K562 (cell line): Measurements from ENCODE around the gene SYNGR3. TPM values are rescaled to one million over a fixed set of nuclear protein-coding genes. Genes with fewer than 3 reads are reported as not detected.
A peak's percentile ranks its signal among the peaks of the same experiment; 100 is the strongest.

Experiments used
- CEBPB ChIP-seq: fragments of 450-650 bp; IDR thresholded peaks from 2 replicates; pipeline ENCODE4 v1.6.1; 2016; ENCODE audit warnings: missing genetic modification characterization, missing compliant biosample characterization
- CXXC5 ChIP-seq: fragments of 250-450 bp; sonication (Bioruptor Pico); IDR thresholded peaks from 2 replicates; pipeline ENCODE4 v1.8.0; 2022; ENCODE audit warnings: inconsistent platforms, mild to moderate bottlenecking, moderate library complexity
- ETS2 ChIP-seq: IDR thresholded peaks from 2 replicates; pipeline ENCODE4 v1.6.1; 2016; ENCODE audit warnings: borderline replicate concordance, missing genetic modification characterization, mild to moderate bottlenecking, moderate library complexity, missing compliant biosample characterization; ENCODE audit not compliant: poor library complexity, severe bottlenecking
- FOXP4 ChIP-seq: sonication (generic); formaldehyde crosslinking; IDR thresholded peaks from 2 replicates; pipeline ENCODE4 v1.8.0; 2022; ENCODE audit warnings: mild to moderate bottlenecking, missing genetic modification reagents, borderline replicate concordance
- MNT ChIP-seq, 2 experiments: fragments of 450-650 bp; conservative IDR thresholded peaks; 2 replicates each; pipeline ENCODE4 v1.6.1; 2017; ENCODE audit warnings: mild to moderate bottlenecking in 2 of 2, moderate library complexity in 2 of 2
- POLR2AphosphoS5 ChIP-seq: IDR thresholded peaks from 2 replicates; pipeline ENCODE4 v1.6.1; 2011; ENCODE audit warnings: mild to moderate bottlenecking, low read depth, low read length, moderate library complexity; ENCODE audit not compliant: control insufficient read depth, insufficient read depth
- RBFOX2 ChIP-seq: fragments of 200-400 bp; formaldehyde crosslinking; IDR thresholded peaks from 2 replicates; pipeline ENCODE4 v1.6.1; 2017; ENCODE audit warnings: low read depth, mild to moderate bottlenecking, low read length, moderate library complexity
- REST ChIP-seq, 2 experiments: fragments of 450-650 bp; formaldehyde crosslinking in 1 of 2; IDR thresholded peaks; 2 replicates each; pipeline versions ENCODE4 v1.4.0 to v1.6.1; 2014 to 2020; ENCODE audit warnings: mild to moderate bottlenecking in 2 of 2, borderline replicate concordance in 1 of 2, low read depth in 1 of 2
- SMARCC2 ChIP-seq: fragments of 450-650 bp; IDR thresholded peaks from 2 replicates; pipeline ENCODE4 v1.6.1; 2017; ENCODE audit warnings: antibody characterized with exemption, moderate library complexity, mild to moderate bottlenecking, low read depth
- TFAP4 ChIP-seq: sonication (generic); formaldehyde crosslinking; IDR thresholded peaks from 2 replicates; pipeline ENCODE4 v1.8.0; 2022; ENCODE audit warnings: missing genetic modification reagents, mild to moderate bottlenecking, moderate library complexity, borderline replicate concordance
- WHSC1 ChIP-seq: IDR thresholded peaks from one replicate; pipeline ENCODE4 v1.6.1; 2012; ENCODE audit warnings: low read length, control low read depth, inconsistent platforms
- ZBED1 ChIP-seq: IDR thresholded peaks from 2 replicates; pipeline ENCODE4 v1.6.1; 2014
- ZNF583 ChIP-seq: fragments of 250-450 bp; sonication (Bioruptor Pico); IDR thresholded peaks from 2 replicates; pipeline ENCODE4 v1.4.0; 2020
- ZNF830 ChIP-seq: fragments of 250-450 bp; sonication (Bioruptor Pico); IDR thresholded peaks from 2 replicates; pipeline ENCODE4 v1.5.0; 2021; ENCODE audit warnings: mild to moderate bottlenecking
- polyA plus RNA-seq, 8 experiments: library from polyadenylated mRNA; depleted of rRNA in 4 of 8; stranded (reverse) in 5 of 8; unstranded in 3 of 8; fragments of >200 nt; fragmentation: Nextera tagmentation in 2 of 8; fragmentation: Illumina TruSeq in 1 of 8; extraction: Ambion mirVana in 2 of 8; extraction: Trizol in 1 of 8; gene quantifications; 2 replicates each; pipeline versions ENCODE4 v1.2.1 to v1.2.3, GENCODE V29; 2011 to 2014; ENCODE audit warnings: inconsistent platforms in 1 of 8, missing spikeins in 1 of 8
- total RNA-seq, 7 experiments: library from RNA; depleted of rRNA in 6 of 7; stranded (reverse); fragments of >200 nt in 6 of 7; fragmentation: Illumina TruSeq in 2 of 7; extraction: Trizol in 2 of 7; gene quantifications; 2 replicates each; pipeline versions ENCODE4 v1.2.1 to v1.2.3, GENCODE V29; 2011 to 2021; ENCODE audit warnings: low replicate concordance in 1 of 7

Gene SYNGR3
- total and polyA plus RNA-seq, 9 of the 15 experiments (the other 6 are each of a cell fraction or from before 2014, with no cell fraction given): 3.7 to 69.2 (median 36.3) TPM

GRCh38 chr16:2008009-2008526 lies 18.3 kb downstream of the SYNGR3 start (continued):
- peak; percentile 20; the same call in 1 of the 2 replicates for TF ChIP-seq TFAP4
- no peak for TF ChIP-seq WHSC1
- TF ChIP-seq CXXC5 (CRISPR knock-in tag): peak; percentile 53
- TF ChIP-seq RBFOX2: 0 out of 2 replicates have a peak, but pooled peaks have one; percentile 6
- TF ChIP-seq ZNF830 (CRISPR knock-in tag): no peak
- peak; percentile 30; the same call in 1 of the 2 replicates for TF ChIP-seq ZNF583 (CRISPR knock-in tag)
- no peak for TF ChIP-seq ZBED1
- no peak for TF ChIP-seq SMARCC2
- TF ChIP-seq CEBPB (tag): peak; percentile 44
- TF ChIP-seq FOXP4 (CRISPR knock-in tag): no peak
- no peak for TF ChIP-seq POLR2AphosphoS5
- 0 out of 2 replicates have a peak, but pooled peaks have one; percentile 3 for TF ChIP-seq REST (IDR thresholded peaks at IDR 0.05; ENCODE audit: borderline replicate concordance)
- no peak for TF ChIP-seq REST (CRISPR knock-in tag; IDR thresholded peaks at IDR 0.05; ENCODE audit: low read depth)
- peak; percentile 21 to 34; a peak in 1 of 4 replicates for TF ChIP-seq MNT (conservative IDR thresholded peaks at IDR 0.05)
- no peak for TF ChIP-seq ETS2
